Motor neuron (in vitro differentiated cells): ENCODE data around the gene KIRREL3. TPM values are rescaled to one million over a fixed set of nuclear protein-coding genes. Genes with fewer than 3 reads are reported as not detected.

Experiments
- ATAC-seq, 8 experiments: fragments of 200-7000 bp; cut with Tn5 transposase; replicated peaks in 6 of 8; 2 replicates each; pipeline ENCODE4 v1.8.0; 2021; ENCODE audit warnings: mild to moderate bottlenecking in 8 of 8, moderate library complexity in 8 of 8
- H3K27ac ChIP-seq, 2 donors: fragments of 250-450 bp; sonication (Bioruptor Pico); 2 replicates each; pipeline ENCODE4 v1.9.0; 2021; ENCODE audit warnings: antibody characterized with exemption in 2 of 2, mild to moderate bottlenecking in 2 of 2, moderate library complexity in 1 of 2
- H3K4me1 ChIP-seq, 2 donors: fragments of 250-450 bp; sonication (Bioruptor Pico); replicated peaks in 1 of 2; 2 replicates each; pipeline ENCODE4 v1.6.1; 2021; ENCODE audit warnings: antibody characterized with exemption in 2 of 2, mild to moderate bottlenecking in 2 of 2, moderate library complexity in 1 of 2
- H3K4me3 ChIP-seq, 5 donors: fragments of 250-450 bp; sonication (Bioruptor Pico); 2 replicates each; pipeline ENCODE4 v1.9.0; 2021; ENCODE audit warnings: antibody characterized with exemption in 5 of 5, mild to moderate bottlenecking in 5 of 5, moderate library complexity in 4 of 5
- WGBS, 10 experiments: fragments of 450-650 bp; shearing (Covaris generic); methylation state at CpG; one replicate each; pipeline ENCODE4 v1.0.0; 2022; 5-methylcytosine and 5-hydroxymethylcytosine counted together
- in situ Hi-C, 9 experiments: fragments of 400-800 bp; cut with MboI; loops; one replicate each; pipeline ENCODE4 v1.15.0; 2021; ENCODE audit warnings: low sequenced_read_pairs in 9 of 9, low pct_unique_long_range_greater_than_20kb in 2 of 9; ENCODE audit not compliant: unreplicated experiment in 9 of 9
- total RNA-seq, 8 experiments: library from RNA; unstranded; fragments of 300-600 nt; gene quantifications; 2 replicates each; pipeline versions ENCODE4 v1.2.3 to v1.2.4, GENCODE V29; 2022

The KIRREL3 gene
- total RNA-seq, 8 experiments from 2014 or later = 3.2 to 53.1 (median 4.8) TPM

- 17 to 58% (median 29%) methylated on average over 1 to 3 of the region's 4 CpGs; no CpG with 5 or more reads in 4 of the 10 experiments for WGBS, 10 experiments
- H3K4me3 ChIP-seq = no peak overlapping the region
- in situ Hi-C loops = loop anchor here in 8 of 9 experiments (10.0 to 25.0 kb wide), 4 partner anchors 281 to 559 kb away; no protein-coding TSS in a partner anchor
- H3K27ac ChIP-seq = no peak overlapping the region
- H3K4me1 ChIP-seq = peaks cover 49 to 57% of the 10 kb centered on the region in 2 donors
- peak in 3 of 8 experiments; percentile 12 to 63 (median 21) for ATAC-seq
Measured at GRCh38 chr11:126996036-126996804, 4.3 kb downstream of the KIRREL3 start.

DNA sequence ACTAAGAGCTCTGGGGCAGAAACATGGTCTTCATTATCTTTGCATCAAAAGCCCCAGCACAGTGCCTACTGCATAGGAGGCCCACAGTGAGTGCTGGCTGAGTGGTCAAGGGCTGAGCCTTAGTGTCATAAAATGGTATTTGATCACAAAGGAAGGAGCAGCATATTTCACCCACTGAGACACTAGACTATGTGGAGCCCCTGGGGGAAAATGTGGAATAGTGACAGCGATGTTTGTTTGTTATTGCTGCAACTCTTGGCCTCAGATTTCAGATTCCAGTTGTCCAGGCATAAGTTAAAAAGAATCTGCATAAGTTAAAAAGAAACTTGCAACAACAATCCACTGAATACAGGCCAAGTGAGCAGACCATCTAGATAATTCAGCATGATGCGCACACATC is 7.0 kb downstream of the KIRREL3 start:
- Histone ChIP-seq H3K4me3 (no peak overlapping the region), H3K4me1 (peaks cover 36 to 42% of the 10 kb centered on the region in 2 donors), H3K27ac (no peak overlapping the region)
- WGBS, 10 experiments = 50 to 100% (median 83%) methylated on average over 1 to 2 of the region's 2 CpGs; no CpG with 5 or more reads in 3 of the 10 experiments
- in situ Hi-C loops = loop anchor here in 8 of 9 experiments (10.0 to 25.0 kb wide), 4 partner anchors 279 to 556 kb away; no protein-coding TSS in a partner anchor
- no peak for ATAC-seq

GRCh38 chr11:126992804-126993111 is 7.8 kb downstream of the KIRREL3 start:
- no peak overlapping the region for H3K4me3 ChIP-seq
- no peak for ATAC-seq
- no peak overlapping the region for H3K27ac ChIP-seq
- 0 to 83% (median 65%) methylated on average over 1 to 2 of the region's 2 CpGs; no CpG with 5 or more reads in 1 of the 10 experiments for WGBS, 10 experiments
- H3K4me1 ChIP-seq = peaks cover 31 to 39% of the 10 kb centered on the region in 2 donors
- in situ Hi-C loops = loop anchor here in 8 of 9 experiments (10.0 to 25.0 kb wide), 4 partner anchors 278 to 555 kb away; no protein-coding TSS in a partner anchor

GRCh38 chr11:126992065-126992803 is 8.3 kb downstream of the KIRREL3 start:
- in situ Hi-C loops = loop anchor here in 8 of 9 experiments (10.0 to 25.0 kb wide), 4 partner anchors 277 to 555 kb away; no protein-coding TSS in a partner anchor
- Histone ChIP-seq H3K27ac (no peak overlapping the region), H3K4me1 (peaks cover 31 to 37% of the 10 kb centered on the region in 2 donors), H3K4me3 (no peak overlapping the region)
- ATAC-seq = peak in 3 of 8 experiments; percentile 32 to 93 (median 90)
- 0 to 88% (median 43%) methylated on average over 1 to 6 of the region's 6 CpGs; no CpG with 5 or more reads in 1 of the 10 experiments for WGBS, 10 experiments

GRCh38 chr11:126991596-126991995 is 9.0 kb downstream of the KIRREL3 start:
- WGBS, 10 experiments = 0 to 100% (median 100%) methylated on average over 1 to 2 of the region's 2 CpGs; no CpG with 5 or more reads in 3 of the 10 experiments
- ATAC-seq = no peak
- in situ Hi-C loops = loop anchor here in 8 of 9 experiments (10.0 to 25.0 kb wide), 4 partner anchors 277 to 554 kb away; no protein-coding TSS in a partner anchor

DNA sequence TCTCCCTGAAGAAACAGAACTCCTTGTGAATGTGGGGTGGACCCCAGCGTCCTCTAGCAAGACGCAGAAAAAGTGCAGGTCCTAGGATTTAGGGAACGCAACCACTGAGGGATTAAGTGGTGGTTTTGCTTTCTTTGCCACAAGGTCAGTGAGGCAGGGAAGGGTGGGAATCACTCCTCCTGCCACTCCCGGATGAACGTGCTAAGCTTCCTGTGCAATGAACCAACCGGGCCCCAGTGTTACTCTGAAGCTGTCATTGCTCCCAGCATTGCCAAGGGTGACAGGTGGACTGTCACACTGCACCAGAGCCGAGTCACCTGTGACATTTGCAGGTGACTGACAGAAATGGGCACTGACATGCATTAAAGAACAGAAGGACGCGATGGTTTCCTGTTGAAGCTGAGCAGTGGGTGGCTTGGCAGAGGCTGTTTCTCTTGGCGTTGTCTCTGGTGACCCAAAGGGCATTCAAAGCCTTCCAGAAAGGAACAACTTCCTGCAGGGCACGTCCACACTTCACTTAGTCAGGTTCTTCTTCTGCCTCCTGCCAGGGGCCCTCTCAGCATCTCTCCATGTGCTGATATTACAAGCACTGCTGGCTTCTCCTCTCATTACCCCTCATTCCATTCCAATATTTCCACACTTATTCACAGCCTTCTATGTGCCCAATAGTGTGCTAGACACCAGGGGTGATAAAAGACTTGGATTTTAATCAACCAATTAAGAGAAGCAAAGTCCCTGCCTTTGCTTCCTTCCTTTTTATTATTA is 9.7 kb downstream of the KIRREL3 start:
- H3K4me1 ChIP-seq = peaks cover 18 to 24% of the 10 kb centered on the region in 2 donors
- no peak overlapping the region for H3K4me3 ChIP-seq
- in situ Hi-C loops = loop anchor here in 8 of 9 experiments (10.0 to 25.0 kb wide), 4 partner anchors 276 to 554 kb away; no protein-coding TSS in a partner anchor
- WGBS, 10 experiments = 40 to 100% (median 71%) methylated on average over 1 to 8 of the region's 11 CpGs; no CpG with 5 or more reads in 3 of the 10 experiments
- no peak overlapping the region for H3K27ac ChIP-seq
- no peak for ATAC-seq

More at GRCh38 chr11:126991596-126991995, 9.0 kb downstream of the KIRREL3 start:
- peaks cover 25 to 31% of the 10 kb centered on the region in 2 donors for H3K4me1 ChIP-seq
- no peak overlapping the region for H3K4me3 ChIP-seq
- no peak overlapping the region for H3K27ac ChIP-seq

GRCh38 chr11:126989942-126990715 is 10.4 kb downstream of the KIRREL3 start:
- in situ Hi-C loops = loop anchor here in 8 of 9 experiments (10.0 to 25.0 kb wide), 5 partner anchors 275 to 553 kb away; no protein-coding TSS in a partner anchor
- WGBS, 10 experiments = 0 to 94% (median 73%) methylated on average over 1 to 3 of the region's 22 CpGs; no CpG with 5 or more reads in 5 of the 10 experiments
- no peak overlapping the region for H3K27ac ChIP-seq
- H3K4me3 ChIP-seq = no peak overlapping the region
- peaks cover 13 to 18% of the 10 kb centered on the region in 2 donors for H3K4me1 ChIP-seq
- ATAC-seq = peak; percentile 60 to 100 (median 98)

- WGBS, 10 experiments = 69 to 100% (median 95%) methylated on average over 1 to 5 of the region's 7 CpGs; no CpG with 5 or more reads in 3 of the 10 experiments
- Histone ChIP-seq H3K27ac (no peak overlapping the region), H3K4me1 (peaks cover 6% of the 10 kb centered on the region in 2 donors), H3K4me3 (no peak overlapping the region)
- ATAC-seq = no peak
- in situ Hi-C loops = loop anchor here in 8 of 9 experiments (10.0 to 25.0 kb wide), 5 partner anchors 274 to 551 kb away; no protein-coding TSS in a partner anchor
Measured at GRCh38 chr11:126988655-126989054, 11.9 kb downstream of the KIRREL3 start.

DNA sequence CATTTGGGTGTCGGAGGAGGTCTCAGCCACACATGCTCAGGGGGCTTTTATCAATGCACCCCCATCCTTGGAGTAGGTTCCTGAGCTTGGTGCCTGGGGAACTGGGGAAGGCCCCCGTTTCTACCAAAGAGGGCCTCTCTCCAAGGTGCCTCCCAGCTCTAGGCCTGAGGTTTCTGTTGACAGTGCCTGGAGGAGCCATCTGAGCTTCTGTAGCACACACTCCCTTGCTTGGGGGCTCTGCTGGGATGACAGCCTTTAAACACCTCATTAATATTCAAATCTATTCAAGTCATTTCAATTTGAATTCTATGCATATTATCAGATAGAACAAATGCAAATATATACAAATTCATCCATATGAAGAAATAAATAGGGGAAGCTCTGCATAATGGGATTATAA is 18.9 kb downstream of the KIRREL3 start:
- 50 to 100% (median 60%) methylated on average over 1 to 2 of the region's 2 CpGs; no CpG with 5 or more reads in 7 of the 10 experiments for WGBS, 10 experiments
- Histone ChIP-seq H3K4me3 (no peak overlapping the region), H3K27ac (no peak overlapping the region), H3K4me1 (peaks cover 14 to 18% of the 10 kb centered on the region in 2 donors)
- ATAC-seq = peak in 4 of 8 experiments; percentile 16 to 99 (median 81)
- in situ Hi-C loops = loop anchor here in 8 of 9 experiments (10.0 to 25.0 kb wide), 5 partner anchors 267 to 544 kb away; no protein-coding TSS in a partner anchor

DNA sequence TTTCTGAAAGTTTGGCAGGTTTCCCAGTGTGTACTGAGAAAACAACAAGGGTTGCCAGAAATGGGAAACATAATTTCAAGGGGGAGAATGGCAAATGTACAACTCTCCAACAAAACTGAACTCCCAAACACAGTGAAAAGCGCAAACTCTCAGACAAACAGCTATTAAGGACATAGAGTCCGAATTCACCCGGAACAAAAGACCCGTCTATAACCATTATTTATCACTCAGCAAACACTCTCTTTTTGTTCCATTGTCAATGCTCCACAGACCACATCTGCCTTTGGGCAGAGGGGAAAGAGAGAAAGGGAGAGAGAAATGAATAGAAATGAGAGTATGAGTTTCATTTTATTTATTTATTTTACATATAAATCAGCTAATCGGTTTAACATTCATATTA is 21.7 kb downstream of the KIRREL3 start:
- peak in 4 of 8 experiments; percentile 42 to 89 (median 60) for ATAC-seq
- WGBS, 10 experiments = 8 to 100% (median 30%) methylated on average over 1 to 5 of the region's 5 CpGs; no CpG with 5 or more reads in 1 of the 10 experiments
- no peak overlapping the region for H3K4me3 ChIP-seq
- peaks cover 14 to 18% of the 10 kb centered on the region in 2 donors for H3K4me1 ChIP-seq
- in situ Hi-C loops = loop anchor here in 8 of 9 experiments (25.0 kb wide), 3 partner anchors 267 to 542 kb away; no protein-coding TSS in a partner anchor
- no peak overlapping the region for H3K27ac ChIP-seq

GRCh38 chr11:126978165-126978564 is 22.4 kb downstream of the KIRREL3 start:
- no peak for ATAC-seq

More at GRCh38 chr11:126978165-126978564, 22.4 kb downstream of the KIRREL3 start:
- Histone ChIP-seq H3K4me1 (peaks cover 14 to 18% of the 10 kb centered on the region in 2 donors), H3K27ac (no peak overlapping the region), H3K4me3 (no peak overlapping the region)
- in situ Hi-C loops = loop anchor here in 8 of 9 experiments (25.0 kb wide), 3 partner anchors 266 to 541 kb away; no protein-coding TSS in a partner anchor
- WGBS, 10 experiments = 44 to 100% (median 83%) methylated on average over 1 to 3 of the region's 3 CpGs
